ENCODE measurements around the gene FSD2.

The FSD2 gene

GRCh38 chr15:82809308-82810060 is 3.6 kb upstream of the FSD2 start, which contains the start of gene WHAMM:
Gene WHAMM, plus strand, starts transcription at chr15:82809628. Its CDS starts 99 bp downstream, at chr15:82809727.
- no peak for TF ChIP-seq CTCF (IDR thresholded peaks at IDR 0.05; ENCODE audit: low read depth, low read length)
- no peaks in the 10 kb centered on the region for H3K4me1 ChIP-seq
- no peaks in the 10 kb centered on the region for H3K9me3 ChIP-seq
- DNase-seq = peak; percentile 98
- H3K4me3 ChIP-seq (ENCODE audit: low read depth, low read length) = peak within 1 kb of the TSS; percentile 91
- no peaks in the 10 kb centered on the region for H3K27me3 ChIP-seq
- peaks cover 2% of the 10 kb centered on the region; the same call in 1 of the 2 replicates for H3K36me3 ChIP-seq

- Histone ChIP-seq H3K9me3 (no peaks in the 10 kb centered on the region), H3K36me3 (no peaks in the 10 kb centered on the region), H3K4me3 (ENCODE audit: low read depth, low read length) (peak overlapping the region; percentile 91), H3K27me3 (no peaks in the 10 kb centered on the region), H3K4me1 (no peaks in the 10 kb centered on the region)
- no peak for DNase-seq
- TF ChIP-seq CTCF (IDR thresholded peaks at IDR 0.05; ENCODE audit: low read depth, low read length) = no peak
Observed at GRCh38 chr15:82808634-82809041, 2.8 kb upstream of the FSD2 start.

GRCh38 chr15:82807920-82808633 is 2.2 kb upstream of the FSD2 start:
- TF ChIP-seq CTCF (IDR thresholded peaks at IDR 0.05; ENCODE audit: low read depth, low read length) = no peak
- no peaks in the 10 kb centered on the region for H3K36me3 ChIP-seq
- no peak overlapping the region for H3K4me3 ChIP-seq (ENCODE audit: low read depth, low read length)
- H3K9me3 ChIP-seq = no peaks in the 10 kb centered on the region
- no peak for DNase-seq
- H3K4me1 ChIP-seq = no peaks in the 10 kb centered on the region
- H3K27me3 ChIP-seq = no peaks in the 10 kb centered on the region

GRCh38 chr15:82804575-82804949 is 1.3 kb downstream of the FSD2 start:
- TF ChIP-seq CTCF (IDR thresholded peaks at IDR 0.05; ENCODE audit: low read depth, low read length) = no peak
- no peak overlapping the region for H3K4me3 ChIP-seq (ENCODE audit: low read depth, low read length)
- H3K9me3 ChIP-seq = no peaks in the 10 kb centered on the region
- H3K36me3 ChIP-seq = no peaks in the 10 kb centered on the region
- DNase-seq = no peak
- peaks cover 11% of the 10 kb centered on the region; the same call in 1 of the 2 replicates for H3K27me3 ChIP-seq
- no peaks in the 10 kb centered on the region for H3K4me1 ChIP-seq

GRCh38 chr15:82803793-82804574 is 1.9 kb downstream of the FSD2 start:
- no peak for TF ChIP-seq CTCF (IDR thresholded peaks at IDR 0.05; ENCODE audit: low read depth, low read length)
- DNase-seq = peak; percentile 21
- Histone ChIP-seq H3K4me1 (no peaks in the 10 kb centered on the region), H3K36me3 (no peaks in the 10 kb centered on the region), H3K4me3 (ENCODE audit: low read depth, low read length) (no peak overlapping the region), H3K27me3 (peaks cover 16% of the 10 kb centered on the region; the same call in 1 of the 2 replicates), H3K9me3 (no peaks in the 10 kb centered on the region)
